GM21423 (cell line): ENCODE data around the gene CNOT3.
A peak's percentile ranks its signal among the peaks of the same experiment; 100 is the strongest.
"Not testable (repeated sequence)": the region's sequence is repeated elsewhere in the genome, so short reads cannot be mapped to it uniquely, and the experiment has no call there.

Source experiments
- ATAC-seq: cut with Tn5 transposase; IDR thresholded peaks from one replicate; pipeline ENCODE4 v1.9.1; 2021; ENCODE audit warnings: mild to moderate bottlenecking, moderate library complexity; ENCODE audit not compliant: unreplicated experiment

The CNOT3 gene

GRCh38 chr19:54189735-54190502 is 52.4 kb downstream of the CNOT3 start:
- peak; percentile 44 for ATAC-seq

DNA sequence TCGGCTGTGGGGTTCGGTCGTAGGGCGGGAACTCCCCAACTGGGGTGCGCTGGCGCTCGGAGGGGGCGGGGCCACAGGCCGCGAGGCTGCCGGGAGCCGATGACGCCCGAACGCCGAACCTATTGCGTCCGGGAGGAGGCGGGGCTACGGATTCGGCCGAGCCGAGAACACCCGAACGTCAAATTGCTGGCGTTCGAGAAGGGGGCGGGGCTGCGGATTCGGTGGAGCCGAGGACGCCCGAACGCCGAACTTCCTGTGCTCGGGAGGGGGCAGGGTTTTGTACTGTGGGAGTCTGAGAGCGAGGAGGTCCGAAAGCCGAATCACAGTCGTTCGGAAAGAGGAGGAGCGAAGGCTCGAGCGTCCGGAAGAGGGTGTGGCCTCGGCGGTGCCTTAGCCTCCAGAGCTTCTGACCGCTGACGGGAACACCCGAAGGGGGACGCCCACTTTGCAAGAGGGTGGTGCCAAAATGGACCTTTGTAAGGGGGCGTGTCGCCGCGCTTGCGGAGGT is 53.0 kb downstream of the CNOT3 start:
- ATAC-seq = peak; percentile 42

DNA sequence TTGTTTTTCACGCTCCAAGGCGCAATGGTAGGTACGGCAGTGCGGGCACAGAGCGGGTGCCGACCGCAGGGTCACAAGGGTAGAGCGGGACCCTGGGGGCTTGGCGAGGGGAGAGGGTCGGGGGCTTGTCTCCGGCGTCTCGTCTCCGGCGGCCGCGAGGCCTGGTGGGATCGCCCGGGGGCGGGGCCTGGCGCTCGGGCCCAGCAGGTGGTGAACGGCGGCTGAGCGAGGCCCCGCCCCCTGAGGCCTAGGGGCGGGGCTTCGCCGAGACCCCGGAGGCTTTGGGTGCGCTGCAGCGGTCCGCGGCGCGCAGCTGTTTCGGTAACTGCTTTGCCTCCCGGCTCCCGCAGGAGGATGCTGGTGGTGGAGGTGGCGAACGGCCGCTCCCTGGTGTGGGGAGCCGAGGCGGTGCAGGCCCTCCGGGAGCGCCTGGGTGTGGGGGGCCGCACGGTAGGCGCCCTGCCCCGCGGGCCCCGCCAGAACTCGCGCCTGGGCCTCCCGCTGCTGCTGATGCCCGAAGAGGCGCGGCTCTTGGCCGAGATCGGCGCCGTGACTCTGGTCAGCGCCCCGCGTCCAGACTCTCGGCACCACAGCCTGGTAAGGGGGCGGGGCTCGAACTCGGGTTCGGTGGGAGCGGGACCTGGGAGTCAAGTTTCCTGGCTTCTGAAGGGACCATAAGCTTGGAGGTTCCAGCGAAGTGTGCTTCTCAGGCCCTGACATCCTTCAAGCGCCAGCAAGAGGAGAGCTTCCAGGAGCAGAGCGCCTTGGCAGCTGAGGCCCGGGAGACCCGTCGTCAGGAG is 53.6 kb downstream of the CNOT3 start, which contains the start of gene TSEN34:
TSS of gene TSEN34 (plus strand) at position 298 of the 800 bp plus-strand sequence. CDS start at position 355, 57 bp downstream.
- ATAC-seq = peak; percentile 20

DNA sequence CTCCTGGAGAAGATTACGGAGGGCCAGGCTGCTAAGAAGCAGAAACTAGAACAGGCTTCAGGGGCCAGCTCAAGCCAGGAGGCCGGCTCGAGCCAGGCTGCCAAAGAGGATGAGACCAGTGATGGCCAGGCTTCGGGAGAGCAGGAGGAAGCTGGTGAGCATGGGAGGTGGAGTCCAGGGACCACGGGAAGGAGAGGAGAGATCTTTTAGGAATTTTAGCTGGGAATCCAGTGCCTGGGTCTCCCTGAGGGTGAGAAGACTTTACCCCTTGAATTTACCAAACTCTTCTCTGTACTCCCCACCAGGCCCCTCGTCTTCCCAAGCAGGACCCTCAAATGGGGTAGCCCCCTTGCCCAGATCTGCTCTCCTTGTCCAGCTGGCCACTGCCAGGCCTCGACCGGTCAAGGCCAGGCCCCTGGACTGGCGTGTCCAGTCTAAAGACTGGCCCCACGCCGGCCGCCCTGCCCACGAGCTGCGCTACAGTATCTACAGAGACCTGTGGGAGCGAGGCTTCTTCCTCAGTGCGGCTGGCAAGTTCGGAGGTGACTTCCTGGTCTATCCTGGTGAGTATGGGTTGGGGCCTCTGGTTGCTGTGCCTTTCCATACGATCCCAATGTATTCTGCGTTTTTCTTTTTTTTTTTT is 54.4 kb downstream of the CNOT3 start:
- ATAC-seq = no peak

DNA sequence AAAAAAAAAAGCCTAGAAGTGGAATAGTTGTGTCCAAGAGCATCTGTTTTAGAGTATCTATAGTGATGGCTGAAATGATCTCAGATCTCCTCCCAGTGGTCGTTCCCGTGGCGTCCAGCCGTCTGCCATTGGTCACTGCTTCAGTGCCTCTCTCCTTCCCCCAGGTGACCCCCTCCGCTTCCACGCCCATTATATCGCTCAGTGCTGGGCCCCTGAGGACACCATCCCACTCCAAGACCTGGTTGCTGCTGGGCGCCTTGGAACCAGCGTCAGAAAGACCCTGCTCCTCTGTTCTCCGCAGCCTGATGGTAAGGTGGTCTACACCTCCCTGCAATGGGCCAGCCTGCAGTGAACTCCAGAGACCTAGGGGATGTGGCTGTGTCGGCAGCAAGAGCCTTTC is 55.4 kb downstream of the CNOT3 start:
- ATAC-seq = no peak

- not testable (repeated sequence) for ATAC-seq
Measured at GRCh38 chr19:54194463-54194862, 56.9 kb downstream of the CNOT3 start.

GRCh38 chr19:54196536-54196935 is 59.0 kb downstream of the CNOT3 start:
- no peak for ATAC-seq

DNA sequence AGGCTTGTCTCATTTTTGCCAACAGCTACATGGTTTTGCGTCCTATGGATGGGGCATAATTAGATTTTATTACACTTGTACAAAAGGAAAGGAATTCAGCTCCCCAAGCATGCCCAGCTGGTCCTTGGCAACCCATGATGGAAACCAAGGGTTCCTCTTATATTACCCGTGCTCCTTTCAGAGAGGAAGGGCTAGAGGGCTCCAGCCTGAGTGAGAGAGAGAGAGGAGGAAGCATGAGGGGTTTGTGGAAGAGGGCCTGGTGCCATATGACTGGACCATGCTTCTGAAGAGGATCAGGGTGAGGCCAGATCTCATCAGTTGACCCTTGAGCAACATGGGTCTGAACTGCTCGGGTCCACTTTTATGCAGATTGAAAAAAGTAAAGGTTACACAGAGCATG is 59.6 kb downstream of the CNOT3 start:
- no peak for ATAC-seq

GRCh38 chr19:54199401-54199800 is 61.8 kb downstream of the CNOT3 start:
- ATAC-seq = no peak

DNA sequence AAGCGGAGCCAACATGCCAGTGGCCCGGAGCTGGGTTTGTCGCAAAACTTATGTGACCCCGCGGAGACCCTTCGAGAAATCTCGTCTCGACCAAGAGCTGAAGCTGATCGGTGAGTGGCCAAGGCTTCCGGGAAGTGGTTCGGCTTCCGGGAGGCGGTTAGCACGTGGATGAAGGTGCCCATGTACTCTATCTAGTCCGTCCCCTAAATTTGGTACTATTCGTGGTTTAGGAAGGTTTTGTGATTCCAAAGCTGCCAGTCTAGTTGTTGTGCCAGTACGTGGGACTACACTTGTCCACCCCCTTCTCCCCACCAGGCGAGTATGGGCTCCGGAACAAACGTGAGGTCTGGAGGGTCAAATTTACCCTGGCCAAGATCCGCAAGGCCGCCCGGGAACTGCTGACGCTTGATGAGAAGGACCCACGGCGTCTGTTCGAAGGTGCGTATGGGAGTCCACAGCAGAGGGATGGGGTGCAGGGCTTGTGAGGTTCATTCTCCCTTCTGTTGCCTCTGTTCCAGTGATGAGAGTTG is 63.7 kb downstream of the CNOT3 start:
- ATAC-seq = no peak

DNA sequence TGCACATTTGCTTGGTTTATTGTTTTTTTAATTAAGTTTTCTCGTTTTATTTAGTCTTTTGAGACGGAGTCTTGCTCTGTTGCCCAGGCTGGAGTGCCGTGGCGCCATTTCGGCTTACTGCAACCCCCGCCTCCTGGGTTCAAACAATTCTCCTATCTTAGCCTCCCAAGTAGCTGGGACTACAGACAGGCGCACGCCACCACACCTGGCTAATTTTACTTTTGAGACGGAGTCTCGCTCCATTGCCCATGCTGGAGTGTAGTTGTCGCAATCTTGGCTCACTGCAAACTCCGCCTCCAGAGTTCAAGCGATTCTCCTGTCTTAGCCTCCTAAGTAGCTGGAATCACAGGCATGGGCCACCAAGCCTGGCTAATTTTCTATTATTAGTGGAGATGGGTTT is 64.4 kb downstream of the CNOT3 start:
- no peak for ATAC-seq

DNA sequence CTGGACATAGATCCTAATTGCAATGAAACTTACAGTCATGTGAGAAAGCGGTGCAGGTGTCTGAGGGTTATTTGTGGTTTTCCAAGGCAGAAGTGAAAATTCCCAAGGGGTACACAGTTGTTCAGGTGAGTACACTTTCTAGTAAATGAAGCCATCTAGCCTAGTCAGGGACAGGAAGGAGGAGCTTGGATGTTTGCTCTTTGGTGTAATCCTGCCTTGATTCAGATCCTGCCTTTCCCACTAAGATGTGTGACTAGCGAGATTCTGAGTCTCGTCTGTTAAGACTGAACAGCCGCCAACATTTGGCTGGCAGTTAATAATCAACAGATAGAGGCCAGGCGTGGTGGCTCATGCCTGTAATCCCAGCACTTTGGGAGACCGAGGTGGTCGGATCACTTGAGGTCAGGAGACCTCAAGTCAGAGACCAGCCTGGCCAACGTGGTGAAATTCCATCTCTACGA is 65.6 kb downstream of the CNOT3 start:
- no peak for ATAC-seq

DNA sequence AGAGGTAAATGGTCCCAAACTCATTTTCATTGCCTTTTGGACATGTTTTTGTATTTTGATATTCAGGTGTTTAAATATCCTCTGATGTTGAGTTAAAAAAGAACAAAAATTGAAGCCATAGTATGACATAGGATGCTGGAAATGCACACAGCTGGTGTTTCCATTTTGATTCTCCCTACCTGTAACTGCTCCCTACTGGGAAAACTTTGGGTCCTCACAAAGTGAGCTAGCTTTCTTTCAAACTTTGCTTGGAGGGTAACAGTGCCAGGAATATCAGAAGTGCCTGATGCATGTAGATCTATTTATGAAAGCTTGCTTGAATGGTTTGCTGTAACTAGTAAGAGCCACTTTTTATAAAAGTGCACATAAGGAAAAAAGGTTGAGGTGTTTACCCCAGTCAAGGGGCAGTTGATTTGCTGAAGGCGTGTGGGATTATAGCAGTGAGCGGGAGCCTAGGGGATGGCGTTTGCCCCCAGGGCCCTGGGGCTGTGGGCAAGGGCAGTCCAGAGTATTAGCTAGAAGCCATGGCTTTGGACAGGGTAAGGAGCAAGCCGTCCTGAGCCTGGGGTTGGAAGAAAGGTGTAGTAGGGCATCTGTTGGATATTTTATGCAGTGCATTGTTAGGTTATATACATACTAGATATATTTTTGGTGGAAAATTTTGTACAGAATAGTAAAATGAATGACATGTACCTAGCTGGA is 67.4 kb downstream of the CNOT3 start:
- ATAC-seq = no peak
